Thyroid gland (tissue), 4 donors: Measurements from ENCODE around the gene PDGFA. TPM values are rescaled to one million over a fixed set of nuclear protein-coding genes. Genes with fewer than 3 reads are reported as not detected.

Source experiments
- DNase-seq, 2 donors: peaks; one replicate each; pipeline ENCODE4 v3.0.0-alpha.2; 2019
- H3K27ac ChIP-seq, 3 donors: fragments of 200-600 bp; sonication (generic); 1 replicate in 2 of 3; 2 replicates in 1 of 3; pipeline ENCODE4 v1.5.1; 2016 to 2019; ENCODE audit warnings: mild to moderate bottlenecking in 1 of 3, moderate library complexity in 1 of 3
- H3K27me3 ChIP-seq: fragments of 200-600 bp; sonication (generic); one replicate; pipeline ENCODE4 v1.5.1; 2019
- H3K36me3 ChIP-seq, 2 donors: fragments of 200-600 bp; sonication (generic); one replicate each; pipeline ENCODE4 v1.5.1; 2016 to 2019
- H3K4me1 ChIP-seq, 2 donors: fragments of 200-600 bp; sonication (generic); one replicate each; pipeline ENCODE4 v1.5.1; 2017 to 2019
- H3K4me3 ChIP-seq, 3 donors: fragments of 200-600 bp; sonication (generic); replicated peaks in 1 of 3; 1 replicate in 2 of 3; 2 replicates in 1 of 3; pipeline ENCODE4 v1.5.1; 2016; ENCODE audit warnings: mild to moderate bottlenecking in 1 of 3
- H3K9me3 ChIP-seq: fragments of 200-600 bp; sonication (generic); one replicate; pipeline ENCODE4 v1.5.1; 2017
- CTCF ChIP-seq, 6 experiments: fragments of 200-600 bp in 3 of 6; fragments of 450-650 bp in 3 of 6; sonication (generic) in 3 of 6; IDR thresholded peaks; one replicate each; pipeline ENCODE4 v1.5.1; 2016 to 2019; ENCODE audit warnings: antibody characterized with exemption in 6 of 6, mild to moderate bottlenecking in 2 of 6, inconsistent platforms in 1 of 6, moderate library complexity in 1 of 6
- POLR2A ChIP-seq, 2 donors: fragments of 450-650 bp; IDR thresholded peaks; one replicate each; pipeline ENCODE4 v1.6.1; 2017; ENCODE audit warnings: antibody characterized with exemption in 2 of 2, mild to moderate bottlenecking in 2 of 2, moderate library complexity in 1 of 2
- WGBS, 2 donors: methylation state at CpG; one replicate each; pipeline ENCODE4 v1.1.5; 2017; 5-methylcytosine and 5-hydroxymethylcytosine counted together
- intact Hi-C: fragments of 100-400 bp; cut with DNase I; formaldehyde crosslinking; loops from one replicate; pipeline ENCODE4 v1.15.1; 2023
- total RNA-seq, 4 donors: library from RNA; depleted of rRNA; stranded (reverse); fragments of >200 nt; gene quantifications; one replicate each; pipeline ENCODE4 v1.2.3, GENCODE V29; 2016

PDGFA gene
- total RNA-seq, 4 donors from 2014 or later = 6.6 to 20.0 (median 10.8) TPM

- H3K36me3 ChIP-seq = no peaks in the 10 kb centered on the region
- 80 to 81% methylated on average over 25 to 28 of the region's 28 CpGs for WGBS, 2 donors
- no peaks in the 10 kb centered on the region for H3K27me3 ChIP-seq
- no peak overlapping the region for H3K27ac ChIP-seq
- H3K9me3 ChIP-seq = no peaks in the 10 kb centered on the region
- intact Hi-C loops = no loop called here
- TF ChIP-seq POLR2A (IDR thresholded peaks at IDR 0.05) = no peak
- no peak for TF ChIP-seq CTCF (IDR thresholded peaks at IDR 0.05)
- DNase-seq = no peak
- no peak overlapping the region for H3K4me3 ChIP-seq
- H3K4me1 ChIP-seq = peaks cover 0 to 11% of the 10 kb centered on the region in 2 donors
These were observed 22.6 kb upstream of the PDGFA start for GRCh38 chr7:542131-542712.

GRCh38 chr7:541661-542060 lies 22.0 kb upstream of the PDGFA start:
- H3K4me1 ChIP-seq = peaks cover 0 to 11% of the 10 kb centered on the region in 2 donors
- no peak for DNase-seq
- WGBS, 2 donors = 91 to 95% methylated on average over 14 to 17 of the region's 17 CpGs
- no peak overlapping the region for H3K27ac ChIP-seq
- H3K27me3 ChIP-seq = no peaks in the 10 kb centered on the region
- no peaks in the 10 kb centered on the region for H3K9me3 ChIP-seq
- intact Hi-C loops = no loop called here
- H3K36me3 ChIP-seq = no peaks in the 10 kb centered on the region
- no peak for TF ChIP-seq POLR2A (IDR thresholded peaks at IDR 0.05)
- TF ChIP-seq CTCF (IDR thresholded peaks at IDR 0.05) = no peak
- no peak overlapping the region for H3K4me3 ChIP-seq

GRCh38 chr7:540997-541396 lies 21.4 kb upstream of the PDGFA start:
- intact Hi-C loops = no loop called here
- H3K4me1 ChIP-seq = peaks cover 0 to 11% of the 10 kb centered on the region in 2 donors
- H3K36me3 ChIP-seq = no peaks in the 10 kb centered on the region
- H3K9me3 ChIP-seq = no peaks in the 10 kb centered on the region
- WGBS, 2 donors = no CpG with 5 or more reads among the region's 12 CpGs
- no peak overlapping the region for H3K27ac ChIP-seq
- H3K27me3 ChIP-seq = no peaks in the 10 kb centered on the region
- DNase-seq = no peak
- no peak overlapping the region for H3K4me3 ChIP-seq
- TF ChIP-seq CTCF (IDR thresholded peaks at IDR 0.05) (no peak), POLR2A (IDR thresholded peaks at IDR 0.05) (no peak)

- Histone ChIP-seq H3K4me3 (no peak overlapping the region), H3K27me3 (no peaks in the 10 kb centered on the region), H3K4me1 (peaks cover 0 to 11% of the 10 kb centered on the region in 2 donors), H3K9me3 (no peaks in the 10 kb centered on the region), H3K36me3 (no peaks in the 10 kb centered on the region), H3K27ac (no peak overlapping the region)
- intact Hi-C loops = no loop called here
- DNase-seq = no peak
- 98% methylated on average over 11 to 14 of the region's 14 CpGs for WGBS, 2 donors
- TF ChIP-seq CTCF (IDR thresholded peaks at IDR 0.05) (no peak), POLR2A (IDR thresholded peaks at IDR 0.05) (no peak)
These were observed 20.9 kb upstream of the PDGFA start for GRCh38 chr7:540579-540978.

GRCh38 chr7:539731-540411 lies 20.2 kb upstream of the PDGFA start:
- TF ChIP-seq CTCF (IDR thresholded peaks at IDR 0.05) (no peak), POLR2A (IDR thresholded peaks at IDR 0.05) (no peak)
- DNase-seq = no peak
- intact Hi-C loops = no loop called here
- Histone ChIP-seq H3K27ac (no peak overlapping the region), H3K27me3 (no peaks in the 10 kb centered on the region), H3K4me1 (peaks cover 0 to 11% of the 10 kb centered on the region in 2 donors), H3K9me3 (no peaks in the 10 kb centered on the region), H3K36me3 (no peaks in the 10 kb centered on the region), H3K4me3 (no peak overlapping the region)
- 47 to 66% methylated on average over 9 to 13 of the region's 17 CpGs for WGBS, 2 donors
